ENCODE data around the gene C1orf50.

Gene C1orf50

GRCh38 chr1:42816585-42817439, 49.8 kb downstream of the C1orf50 start, which contains the start of the genes ERMAP and SVBP:
Gene ERMAP, plus strand, starts transcription at chr1:42817122. Its CDS starts 13,327 bp downstream, at chr1:42830449.
Gene SVBP, minus strand, starts transcription at chr1:42817397. Its CDS starts 853 bp downstream, at chr1:42816544.
- no peak for TF ChIP-seq CTCF (IDR thresholded peaks at IDR 0.05; ENCODE audit: extremely low read depth, insufficient read depth, missing control alignments)
- in situ Hi-C loops (cut with MboI; ENCODE audit: low pct_unique_long_range_greater_than_20kb, low sequenced_read_pairs, unreplicated experiment): no loop called here
- peak; percentile 98 for DNase-seq (ENCODE audit: low spot score)

GRCh38 chr1:42817440-42817767, 50.4 kb downstream of the C1orf50 start:
- in situ Hi-C loops (cut with MboI; ENCODE audit: low pct_unique_long_range_greater_than_20kb, low sequenced_read_pairs, unreplicated experiment): no loop called here
- peak; percentile 17 for DNase-seq (ENCODE audit: low spot score)
- TF ChIP-seq CTCF (IDR thresholded peaks at IDR 0.05; ENCODE audit: extremely low read depth, insufficient read depth, missing control alignments): no peak

- in situ Hi-C loops (cut with MboI; ENCODE audit: low pct_unique_long_range_greater_than_20kb, low sequenced_read_pairs, unreplicated experiment): no loop called here
- DNase-seq (ENCODE audit: low spot score): no peak
- no peak for TF ChIP-seq CTCF (IDR thresholded peaks at IDR 0.05; ENCODE audit: extremely low read depth, insufficient read depth, missing control alignments)
Observed at GRCh38 chr1:42817976-42818375, 50.9 kb downstream of the C1orf50 start.

GRCh38 chr1:42820813-42821212, 53.8 kb downstream of the C1orf50 start:
- in situ Hi-C loops (cut with MboI; ENCODE audit: low pct_unique_long_range_greater_than_20kb, low sequenced_read_pairs, unreplicated experiment): no loop called here
- no peak for DNase-seq (ENCODE audit: low spot score)
- no peak for TF ChIP-seq CTCF (IDR thresholded peaks at IDR 0.05; ENCODE audit: extremely low read depth, insufficient read depth, missing control alignments)

- in situ Hi-C loops (cut with MboI; ENCODE audit: low pct_unique_long_range_greater_than_20kb, low sequenced_read_pairs, unreplicated experiment): no loop called here
Observed at GRCh38 chr1:42821690-42822089, 54.6 kb downstream of the C1orf50 start.

GRCh38 chr1:42822800-42823392, 55.8 kb downstream of the C1orf50 start:
- TF ChIP-seq CTCF (IDR thresholded peaks at IDR 0.05; ENCODE audit: extremely low read depth, insufficient read depth, missing control alignments): no peak
- DNase-seq (ENCODE audit: low spot score): no peak
- in situ Hi-C loops (cut with MboI; ENCODE audit: low pct_unique_long_range_greater_than_20kb, low sequenced_read_pairs, unreplicated experiment): no loop called here

More at GRCh38 chr1:42821690-42822089, 54.6 kb downstream of the C1orf50 start:
- no peak for TF ChIP-seq CTCF (IDR thresholded peaks at IDR 0.05; ENCODE audit: extremely low read depth, insufficient read depth, missing control alignments)
- DNase-seq (ENCODE audit: low spot score): no peak

Measured in GM13977 (cell line).